ENCODE results near the gene ATP6V1G1.

The ATP6V1G1 gene

GRCh38 chr9:114551750-114552685 lies 35.6 kb upstream of the ATP6V1G1 start:
- CTCF ChIA-PET = interaction anchor here (1.5 to 2.0 kb wide), 3 partner anchors 8 to 32 kb away, joined by 4 to 5 read pairs (median 5); no protein-coding TSS in a partner anchor
- 64% methylated on average over 2 of the region's 6 CpGs for WGBS (ENCODE audit: insufficient coverage)
- Histone ChIP-seq H3K27me3 (replicated peaks in 2 of 5; ENCODE audit: control insufficient read depth in 4 of 5, insufficient read depth in 5 of 5, low read length in 4 of 5) (peaks cover 0 to 2% (median 0%) of the 10 kb centered on the region in 5 experiments), H3K36me3 (ENCODE audit: control insufficient read depth in 4 of 4, insufficient read depth in 4 of 4, low read length in 3 of 4) (no peaks in the 10 kb centered on the region), H3K4me1 (ENCODE audit: control extremely low read depth in 1 of 4, control insufficient read depth in 4 of 4, insufficient read depth in 4 of 4, low read length in 3 of 4) (no peaks in the 10 kb centered on the region), H3K27ac (ENCODE audit: insufficient read depth in 1 of 2, low read depth in 1 of 2, low read length in 2 of 2, poor library complexity in 1 of 2, severe bottlenecking in 2 of 2) (no peak overlapping the region), H3K9me3 (ENCODE audit: control extremely low read depth in 1 of 5, control insufficient read depth in 4 of 5, insufficient read depth in 2 of 5, low read depth in 1 of 5, low read length in 4 of 5) (no peaks in the 10 kb centered on the region), H3K4me3 (ENCODE audit: control insufficient read depth in 1 of 7, extremely low read depth in 1 of 7, insufficient read depth in 4 of 7, low read depth in 2 of 7, low read length in 6 of 7) (no peak overlapping the region)
- DNase-seq = peak in 1 of 3 donors; percentile 13
- POLR2A ChIA-PET = interaction anchor here (0.7 kb wide), 1 partner anchor 25 kb away, joined by 3 read pairs; no protein-coding TSS in a partner anchor

GRCh38 chr9:114552706-114553105 lies 34.9 kb upstream of the ATP6V1G1 start:
- ChIA-PET POLR2A (no interaction called here), CTCF (interaction anchor here (1.6 to 2.0 kb wide), 2 partner anchors 7 to 13 kb away, joined by 4 to 5 read pairs; no protein-coding TSS in a partner anchor)
- Histone ChIP-seq H3K27me3 (replicated peaks in 2 of 5; ENCODE audit: control insufficient read depth in 4 of 5, insufficient read depth in 5 of 5, low read length in 4 of 5) (peaks cover 0 to 2% (median 0%) of the 10 kb centered on the region in 5 experiments), H3K27ac (ENCODE audit: insufficient read depth in 1 of 2, low read depth in 1 of 2, low read length in 2 of 2, poor library complexity in 1 of 2, severe bottlenecking in 2 of 2) (no peak overlapping the region), H3K4me1 (ENCODE audit: control extremely low read depth in 1 of 4, control insufficient read depth in 4 of 4, insufficient read depth in 4 of 4, low read length in 3 of 4) (no peaks in the 10 kb centered on the region), H3K9me3 (ENCODE audit: control extremely low read depth in 1 of 5, control insufficient read depth in 4 of 5, insufficient read depth in 2 of 5, low read depth in 1 of 5, low read length in 4 of 5) (no peaks in the 10 kb centered on the region), H3K4me3 (ENCODE audit: control insufficient read depth in 1 of 7, extremely low read depth in 1 of 7, insufficient read depth in 4 of 7, low read depth in 2 of 7, low read length in 6 of 7) (no peak overlapping the region), H3K36me3 (ENCODE audit: control insufficient read depth in 4 of 4, insufficient read depth in 4 of 4, low read length in 3 of 4) (no peaks in the 10 kb centered on the region)
- 100% methylated on average over 4 of the region's 5 CpGs for WGBS (ENCODE audit: insufficient coverage)
- DNase-seq = no peak

GRCh38 chr9:114553202-114553601 lies 34.4 kb upstream of the ATP6V1G1 start:
- 100% methylated on average over 3 of the region's 3 CpGs for WGBS (ENCODE audit: insufficient coverage)
- DNase-seq = no peak
- peaks cover 0 to 2% (median 0%) of the 10 kb centered on the region in 5 experiments for H3K27me3 ChIP-seq (replicated peaks in 2 of 5; ENCODE audit: control insufficient read depth in 4 of 5, insufficient read depth in 5 of 5, low read length in 4 of 5)
- ChIA-PET CTCF (no interaction called here), POLR2A (no interaction called here)
- H3K9me3 ChIP-seq (ENCODE audit: control extremely low read depth in 1 of 5, control insufficient read depth in 4 of 5, insufficient read depth in 2 of 5, low read depth in 1 of 5, low read length in 4 of 5) = no peaks in the 10 kb centered on the region
- no peak overlapping the region for H3K27ac ChIP-seq (ENCODE audit: insufficient read depth in 1 of 2, low read depth in 1 of 2, low read length in 2 of 2, poor library complexity in 1 of 2, severe bottlenecking in 2 of 2)
- H3K4me3 ChIP-seq (ENCODE audit: control insufficient read depth in 1 of 7, extremely low read depth in 1 of 7, insufficient read depth in 4 of 7, low read depth in 2 of 7, low read length in 6 of 7) = no peak overlapping the region
- no peaks in the 10 kb centered on the region for H3K4me1 ChIP-seq (ENCODE audit: control extremely low read depth in 1 of 4, control insufficient read depth in 4 of 4, insufficient read depth in 4 of 4, low read length in 3 of 4)
- H3K36me3 ChIP-seq (ENCODE audit: control insufficient read depth in 4 of 4, insufficient read depth in 4 of 4, low read length in 3 of 4) = no peaks in the 10 kb centered on the region

- ChIA-PET CTCF (no interaction called here), POLR2A (no interaction called here)
These were observed 31.9 kb upstream of the ATP6V1G1 start for GRCh38 chr9:114555696-114556095.

GRCh38 chr9:114558027-114558675 lies 29.4 kb upstream of the ATP6V1G1 start:
- no peak overlapping the region for H3K27ac ChIP-seq (ENCODE audit: insufficient read depth in 1 of 2, low read depth in 1 of 2, low read length in 2 of 2, poor library complexity in 1 of 2, severe bottlenecking in 2 of 2)
- H3K36me3 ChIP-seq (ENCODE audit: control insufficient read depth in 4 of 4, insufficient read depth in 4 of 4, low read length in 3 of 4) = no peaks in the 10 kb centered on the region
- POLR2A ChIA-PET = no interaction called here
- DNase-seq = no peak
- peaks cover 0 to 4% (median 0%) of the 10 kb centered on the region in 4 experiments for H3K4me1 ChIP-seq (ENCODE audit: control extremely low read depth in 1 of 4, control insufficient read depth in 4 of 4, insufficient read depth in 4 of 4, low read length in 3 of 4)
- no peaks in the 10 kb centered on the region for H3K27me3 ChIP-seq (replicated peaks in 2 of 5; ENCODE audit: control insufficient read depth in 4 of 5, insufficient read depth in 5 of 5, low read length in 4 of 5)
- no peaks in the 10 kb centered on the region for H3K9me3 ChIP-seq (ENCODE audit: control extremely low read depth in 1 of 5, control insufficient read depth in 4 of 5, insufficient read depth in 2 of 5, low read depth in 1 of 5, low read length in 4 of 5)
- CTCF ChIA-PET = interaction anchor here (0.9 kb wide), 1 partner anchor 42 kb away, joined by 3 read pairs; no protein-coding TSS in a partner anchor
- H3K4me3 ChIP-seq (ENCODE audit: control insufficient read depth in 1 of 7, extremely low read depth in 1 of 7, insufficient read depth in 4 of 7, low read depth in 2 of 7, low read length in 6 of 7) = no peak overlapping the region
- WGBS (ENCODE audit: insufficient coverage) = 77% methylated on average over 1 of the region's 3 CpGs

More at GRCh38 chr9:114555696-114556095, 31.9 kb upstream of the ATP6V1G1 start:
- 100% methylated on average over 1 of the region's 1 CpG for WGBS (ENCODE audit: insufficient coverage)
- no peak overlapping the region for H3K4me3 ChIP-seq (ENCODE audit: control insufficient read depth in 1 of 7, extremely low read depth in 1 of 7, insufficient read depth in 4 of 7, low read depth in 2 of 7, low read length in 6 of 7)
- no peaks in the 10 kb centered on the region for H3K36me3 ChIP-seq (ENCODE audit: control insufficient read depth in 4 of 4, insufficient read depth in 4 of 4, low read length in 3 of 4)
- no peak for DNase-seq
- H3K27me3 ChIP-seq (replicated peaks in 2 of 5; ENCODE audit: control insufficient read depth in 4 of 5, insufficient read depth in 5 of 5, low read length in 4 of 5) = no peaks in the 10 kb centered on the region
- H3K4me1 ChIP-seq (ENCODE audit: control extremely low read depth in 1 of 4, control insufficient read depth in 4 of 4, insufficient read depth in 4 of 4, low read length in 3 of 4) = peaks cover 0 to 4% (median 0%) of the 10 kb centered on the region in 4 experiments
- no peak overlapping the region for H3K27ac ChIP-seq (ENCODE audit: insufficient read depth in 1 of 2, low read depth in 1 of 2, low read length in 2 of 2, poor library complexity in 1 of 2, severe bottlenecking in 2 of 2)
- no peaks in the 10 kb centered on the region for H3K9me3 ChIP-seq (ENCODE audit: control extremely low read depth in 1 of 5, control insufficient read depth in 4 of 5, insufficient read depth in 2 of 5, low read depth in 1 of 5, low read length in 4 of 5)

- Histone ChIP-seq H3K4me3 (ENCODE audit: control insufficient read depth in 1 of 7, extremely low read depth in 1 of 7, insufficient read depth in 4 of 7, low read depth in 2 of 7, low read length in 6 of 7) (no peak overlapping the region), H3K27me3 (replicated peaks in 2 of 5; ENCODE audit: control insufficient read depth in 4 of 5, insufficient read depth in 5 of 5, low read length in 4 of 5) (no peaks in the 10 kb centered on the region), H3K36me3 (ENCODE audit: control insufficient read depth in 4 of 4, insufficient read depth in 4 of 4, low read length in 3 of 4) (no peaks in the 10 kb centered on the region), H3K9me3 (ENCODE audit: control extremely low read depth in 1 of 5, control insufficient read depth in 4 of 5, insufficient read depth in 2 of 5, low read depth in 1 of 5, low read length in 4 of 5) (no peaks in the 10 kb centered on the region), H3K4me1 (ENCODE audit: control extremely low read depth in 1 of 4, control insufficient read depth in 4 of 4, insufficient read depth in 4 of 4, low read length in 3 of 4) (peaks cover 0 to 4% (median 0%) of the 10 kb centered on the region in 4 experiments), H3K27ac (ENCODE audit: insufficient read depth in 1 of 2, low read depth in 1 of 2, low read length in 2 of 2, poor library complexity in 1 of 2, severe bottlenecking in 2 of 2) (no peak overlapping the region)
- DNase-seq = peak; percentile 42 to 83 (median 73)
- WGBS (ENCODE audit: insufficient coverage) = 40% methylated on average over 1 of the region's 2 CpGs
- CTCF ChIA-PET = interaction anchor here (0.5 to 2.3 kb wide), 4 partner anchors 8 to 53 kb away, joined by 3 to 5 read pairs (median 4); no protein-coding TSS in a partner anchor
- POLR2A ChIA-PET = interaction anchor here (0.5 kb wide), 1 partner anchor 98 kb away, joined by 3 read pairs; no protein-coding TSS in a partner anchor
These were observed 27.6 kb upstream of the ATP6V1G1 start for GRCh38 chr9:114559830-114560513.

Data from common myeloid progenitor, CD34-positive (primary cell).